Body of pancreas (tissue), 4 donors: ENCODE measurements around the gene VMAC. TPM values are rescaled to one million over a fixed set of nuclear protein-coding genes. Genes with fewer than 3 reads are reported as not detected.

ENCODE experiments used
- ATAC-seq: fragments of 150-250 bp; one replicate; pipeline ENCODE4 v1.9.1; 2016
- DNase-seq, 4 donors: peaks; one replicate each; pipeline ENCODE4 v3.0.0-alpha.2; 2019
- H3K27ac ChIP-seq, 4 donors: fragments of 200-600 bp; sonication (generic); 1 replicate in 3 of 4; 2 replicates in 1 of 4; pipeline versions ENCODE4 v1.5.1 to v1.6.1; 2016 to 2019; ENCODE audit warnings: mild to moderate bottlenecking in 1 of 4, mixed read lengths in 1 of 4, moderate library complexity in 1 of 4
- H3K27me3 ChIP-seq, 2 donors: fragments of 200-600 bp; sonication (generic); one replicate each; pipeline ENCODE4 v1.6.0; 2016; ENCODE audit warnings: mild to moderate bottlenecking in 1 of 2
- H3K36me3 ChIP-seq, 2 donors: fragments of 200-600 bp; sonication (generic); replicated peaks in 1 of 2; 2 replicates each; pipeline ENCODE4 v1.5.1; 2016; ENCODE audit warnings: low read depth in 2 of 2; ENCODE audit not compliant: insufficient read depth in 1 of 2
- H3K4me1 ChIP-seq: fragments of 200-600 bp; sonication (generic); one replicate; pipeline ENCODE4 v1.6.0; 2016
- H3K4me3 ChIP-seq, 2 donors: fragments of 200-600 bp; sonication (generic); 1 replicate in 1 of 2; 2 replicates in 1 of 2; pipeline ENCODE4 v1.5.1; 2016 to 2019
- H3K9me3 ChIP-seq, 3 donors: fragments of 200-600 bp; sonication (generic); 1 replicate in 2 of 3; 2 replicates in 1 of 3; pipeline ENCODE4 v1.5.1; 2016
- POLR2A ChIP-seq, 3 donors: fragments of 450-650 bp; IDR thresholded peaks; one replicate each; pipeline ENCODE4 v1.6.1; 2016; ENCODE audit warnings: antibody characterized with exemption in 3 of 3, mild to moderate bottlenecking in 2 of 3
- WGBS, 2 donors: methylation state at CpG; one replicate each; pipeline ENCODE4 v1.1.5; 2017; 5-methylcytosine and 5-hydroxymethylcytosine counted together
- intact Hi-C: fragments of 100-400 bp; cut with DNase I; formaldehyde crosslinking; loops from one replicate; pipeline ENCODE4 v1.15.1; 2023
- total RNA-seq, 2 donors: library from RNA; depleted of rRNA; stranded (reverse); fragments of >200 nt; gene quantifications; one replicate each; pipeline ENCODE4 v1.1.0, GENCODE V29; 2016
- TF ChIP-seq, protein P1 (sequence below), 7 experiments: fragments of 450-650 bp in 4 of 7; fragments of 200-600 bp in 3 of 7; sonication (generic) in 3 of 7; IDR thresholded peaks; one replicate each; pipeline ENCODE4 v1.5.1; 2016 to 2019; ENCODE audit warnings: antibody characterized with exemption in 7 of 7

VMAC gene
- total RNA-seq, 2 donors from 2014 or later: 12.5 to 15.3 TPM

DNA sequence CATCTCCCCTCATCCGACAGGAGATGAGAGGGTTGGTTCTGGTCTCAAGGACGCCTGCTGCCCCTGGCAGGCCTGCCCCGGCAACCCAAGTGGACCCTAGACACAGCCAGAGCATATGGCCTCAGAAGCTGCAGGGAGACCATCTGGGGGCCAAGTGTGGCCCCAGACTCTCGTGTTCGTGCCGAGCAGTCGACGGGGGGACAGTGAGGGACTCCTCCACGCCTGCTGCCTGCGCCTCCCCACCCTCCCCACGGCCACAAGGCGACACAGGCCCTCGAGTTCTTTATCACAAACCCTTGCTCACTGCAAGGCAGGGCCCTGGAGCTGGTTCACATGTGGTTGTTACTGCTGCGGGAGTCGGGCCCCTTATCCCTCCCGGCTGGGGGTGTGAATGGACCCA lies 18.7 kb downstream of the VMAC start:
- no peaks in the 10 kb centered on the region for H3K4me1 ChIP-seq
- intact Hi-C loops: no loop called here
- WGBS, 2 donors: 93 to 100% methylated on average over 1 to 16 of the region's 16 CpGs
- ATAC-seq (no peak), DNase-seq (no peak)
- H3K27me3 ChIP-seq: no peaks in the 10 kb centered on the region
- no peak overlapping the region for H3K4me3 ChIP-seq
- H3K9me3 ChIP-seq: no peaks in the 10 kb centered on the region
- peaks cover 13 to 49% of the 10 kb centered on the region in 2 donors for H3K36me3 ChIP-seq
- no peak overlapping the region for H3K27ac ChIP-seq
- TF ChIP-seq POLR2A (IDR thresholded peaks at IDR 0.05): no peak
- TF ChIP-seq, protein P1, sequence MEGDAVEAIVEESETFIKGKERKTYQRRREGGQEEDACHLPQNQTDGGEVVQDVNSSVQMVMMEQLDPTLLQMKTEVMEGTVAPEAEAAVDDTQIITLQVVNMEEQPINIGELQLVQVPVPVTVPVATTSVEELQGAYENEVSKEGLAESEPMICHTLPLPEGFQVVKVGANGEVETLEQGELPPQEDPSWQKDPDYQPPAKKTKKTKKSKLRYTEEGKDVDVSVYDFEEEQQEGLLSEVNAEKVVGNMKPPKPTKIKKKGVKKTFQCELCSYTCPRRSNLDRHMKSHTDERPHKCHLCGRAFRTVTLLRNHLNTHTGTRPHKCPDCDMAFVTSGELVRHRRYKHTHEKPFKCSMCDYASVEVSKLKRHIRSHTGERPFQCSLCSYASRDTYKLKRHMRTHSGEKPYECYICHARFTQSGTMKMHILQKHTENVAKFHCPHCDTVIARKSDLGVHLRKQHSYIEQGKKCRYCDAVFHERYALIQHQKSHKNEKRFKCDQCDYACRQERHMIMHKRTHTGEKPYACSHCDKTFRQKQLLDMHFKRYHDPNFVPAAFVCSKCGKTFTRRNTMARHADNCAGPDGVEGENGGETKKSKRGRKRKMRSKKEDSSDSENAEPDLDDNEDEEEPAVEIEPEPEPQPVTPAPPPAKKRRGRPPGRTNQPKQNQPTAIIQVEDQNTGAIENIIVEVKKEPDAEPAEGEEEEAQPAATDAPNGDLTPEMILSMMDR (IDR thresholded peaks at IDR 0.05): no peak

DNA sequence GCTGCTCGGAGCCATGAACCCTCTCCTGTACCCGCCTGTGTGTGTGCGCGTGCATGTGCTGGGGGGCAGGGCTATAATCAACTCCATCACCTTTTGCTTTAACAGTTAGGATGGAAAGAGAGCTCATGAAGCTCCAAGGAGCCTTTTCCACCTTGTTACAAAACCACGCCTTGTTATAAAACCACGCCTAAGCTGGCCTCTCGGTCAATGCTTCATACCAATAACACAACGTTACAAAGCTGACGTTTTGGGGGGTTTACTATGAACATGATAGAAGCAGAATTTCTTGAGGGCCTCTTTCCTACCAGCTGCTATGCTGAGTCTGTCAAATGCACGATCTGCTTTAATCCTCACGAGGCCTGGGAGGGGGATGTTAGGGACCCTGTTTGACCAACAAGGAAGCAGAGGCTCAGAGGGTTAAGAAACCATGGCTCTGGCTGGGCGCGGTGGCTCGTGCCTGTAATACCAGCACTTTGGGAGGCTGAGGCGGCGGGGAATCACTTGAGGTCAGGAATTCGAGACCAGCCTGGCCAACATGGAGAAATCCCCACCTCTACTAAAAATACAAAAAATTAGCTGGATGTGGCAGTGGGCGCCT lies 21.3 kb downstream of the VMAC start:
- ATAC-seq: no peak
- DNase-seq: no peak
- H3K27me3 ChIP-seq: no peaks in the 10 kb centered on the region
- no peaks in the 10 kb centered on the region for H3K4me1 ChIP-seq
- no peaks in the 10 kb centered on the region for H3K9me3 ChIP-seq
- intact Hi-C loops: no loop called here
- WGBS, 2 donors: 94 to 98% methylated on average over 18 of the region's 18 CpGs
- TF ChIP-seq, protein P1 (IDR thresholded peaks at IDR 0.05): no peak
- no peak for TF ChIP-seq POLR2A (IDR thresholded peaks at IDR 0.05)
- no peak overlapping the region for H3K4me3 ChIP-seq
- no peak overlapping the region for H3K27ac ChIP-seq
- H3K36me3 ChIP-seq: peaks cover 16 to 56% of the 10 kb centered on the region in 2 donors

DNA sequence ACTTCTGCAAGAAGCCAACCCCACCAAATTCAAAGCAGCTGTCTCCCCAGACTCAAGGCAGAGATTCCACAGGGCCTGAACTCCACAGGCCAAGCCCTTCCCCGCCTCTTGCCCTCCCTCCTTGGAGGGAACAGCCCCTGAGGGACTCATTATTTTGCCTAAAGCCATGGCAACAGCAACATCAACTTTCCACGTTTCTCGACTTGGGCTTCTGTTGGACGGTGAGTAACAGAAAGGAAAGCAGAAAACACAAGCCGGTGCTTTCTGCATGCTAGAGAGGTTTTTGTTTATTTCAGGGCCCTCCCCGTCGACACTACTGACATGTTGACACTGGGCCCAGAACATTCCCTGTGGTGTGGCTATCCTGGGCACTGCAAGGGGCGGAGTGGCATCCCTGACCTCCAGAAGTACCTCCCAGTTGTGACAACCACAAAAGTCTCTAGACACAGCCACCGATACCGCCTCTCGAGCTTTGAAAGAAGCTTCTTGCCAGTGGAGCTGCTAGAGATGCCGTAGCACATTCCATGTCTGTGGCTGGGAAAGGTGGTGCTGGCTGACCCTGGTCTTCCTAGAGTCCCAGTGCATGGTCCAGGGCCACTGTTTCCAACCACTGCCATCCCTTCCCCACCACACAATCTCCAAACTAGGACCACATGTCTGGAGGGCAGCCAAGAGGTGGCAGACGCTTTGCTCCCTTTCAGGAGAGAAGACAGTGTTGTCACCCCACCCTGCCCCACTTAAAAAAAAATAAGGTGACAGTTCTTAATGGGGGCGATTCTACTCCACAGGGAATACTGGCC lies 22.2 kb downstream of the VMAC start:
- Histone ChIP-seq H3K9me3 (no peaks in the 10 kb centered on the region), H3K4me1 (no peaks in the 10 kb centered on the region), H3K4me3 (no peak overlapping the region), H3K27ac (no peak overlapping the region), H3K36me3 (peaks cover 13 to 54% of the 10 kb centered on the region in 2 donors), H3K27me3 (no peaks in the 10 kb centered on the region)
- ATAC-seq (peak; percentile 16), DNase-seq (peak in 2 of 4 donors; percentile 25 to 54)
- 84 to 85% methylated on average over 14 of the region's 14 CpGs for WGBS, 2 donors
- intact Hi-C loops: no loop called here
- TF ChIP-seq POLR2A (IDR thresholded peaks at IDR 0.05): no peak

DNA sequence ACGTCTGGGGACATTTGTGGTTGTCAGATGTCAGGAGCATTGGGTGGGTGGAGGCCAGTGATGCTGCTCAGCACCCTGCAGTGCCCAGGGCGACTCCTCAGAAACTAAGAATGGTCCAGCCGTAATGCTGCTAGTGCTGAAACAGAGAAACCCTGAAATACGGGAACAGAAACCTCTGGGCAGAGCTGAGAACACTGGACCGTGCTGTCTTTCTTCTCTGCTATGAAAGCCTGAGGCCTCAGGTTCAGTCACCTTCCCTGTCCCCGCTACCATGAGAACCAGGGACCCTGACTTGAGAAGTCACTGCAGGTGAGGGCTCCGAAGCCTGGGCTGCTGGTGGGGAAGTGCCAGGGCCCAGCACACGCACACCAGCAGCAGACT lies 22.8 kb downstream of the VMAC start:
- 87% methylated on average over 8 of the region's 8 CpGs for WGBS, 2 donors
- H3K27me3 ChIP-seq: no peaks in the 10 kb centered on the region
- H3K36me3 ChIP-seq: peaks cover 13 to 53% of the 10 kb centered on the region in 2 donors
- no peak overlapping the region for H3K4me3 ChIP-seq
- DNase-seq (no peak), ATAC-seq (no peak)
- TF ChIP-seq, protein P1 (IDR thresholded peaks at IDR 0.05): no peak
- no peak for TF ChIP-seq POLR2A (IDR thresholded peaks at IDR 0.05)
- intact Hi-C loops: no loop called here
- no peak overlapping the region for H3K27ac ChIP-seq
- no peaks in the 10 kb centered on the region for H3K4me1 ChIP-seq
- H3K9me3 ChIP-seq: no peaks in the 10 kb centered on the region

DNA sequence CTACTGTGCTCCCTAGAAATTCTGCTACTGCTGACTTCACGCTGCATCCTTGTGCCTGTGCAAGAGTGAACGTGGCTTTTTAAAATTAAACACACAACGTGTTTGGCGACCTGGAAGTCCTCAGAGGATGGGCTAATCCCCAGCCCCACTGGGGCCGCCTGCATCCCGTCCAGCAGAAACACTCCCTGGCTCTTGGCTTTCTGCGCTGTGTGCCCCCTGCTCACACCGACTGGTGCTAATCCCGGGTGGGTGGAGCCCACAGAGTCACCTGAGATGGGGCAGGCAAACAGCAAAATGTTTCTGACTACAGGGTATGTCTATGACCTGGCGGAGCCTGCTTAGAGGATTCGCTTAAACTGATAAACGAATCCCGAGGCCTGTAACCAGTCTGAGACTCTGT lies 24.5 kb downstream of the VMAC start:
- Histone ChIP-seq H3K4me3 (no peak overlapping the region), H3K4me1 (peaks cover 4% of the 10 kb centered on the region), H3K9me3 (no peaks in the 10 kb centered on the region), H3K27me3 (no peaks in the 10 kb centered on the region), H3K27ac (no peak overlapping the region), H3K36me3 (peaks cover 13 to 45% of the 10 kb centered on the region in 2 donors)
- 85 to 94% methylated on average over 9 to 13 of the region's 13 CpGs for WGBS, 2 donors
- ATAC-seq (no peak), DNase-seq (no peak)
- no peak for TF ChIP-seq POLR2A (IDR thresholded peaks at IDR 0.05)
- TF ChIP-seq, protein P1 (IDR thresholded peaks at IDR 0.05): no peak
- intact Hi-C loops: no loop called here
